HG03354 (cell line): ENCODE results near the gene PAK2.
A peak's percentile ranks its signal among the peaks of the same experiment; 100 is the strongest.
"Not testable (repeated sequence)": the region's sequence is repeated elsewhere in the genome, so short reads cannot be mapped to it uniquely, and the experiment has no call there.

Experiments used
- ATAC-seq: cut with Tn5 transposase; IDR thresholded peaks from one replicate; pipeline ENCODE4 v1.9.1; 2021; ENCODE audit warnings: mild to moderate bottlenecking; ENCODE audit not compliant: unreplicated experiment, poor library complexity, severe bottlenecking

PAK2 gene

GRCh38 chr3:196735751-196736150 lies 3.9 kb upstream of the PAK2 start:
- no peak for ATAC-seq

DNA sequence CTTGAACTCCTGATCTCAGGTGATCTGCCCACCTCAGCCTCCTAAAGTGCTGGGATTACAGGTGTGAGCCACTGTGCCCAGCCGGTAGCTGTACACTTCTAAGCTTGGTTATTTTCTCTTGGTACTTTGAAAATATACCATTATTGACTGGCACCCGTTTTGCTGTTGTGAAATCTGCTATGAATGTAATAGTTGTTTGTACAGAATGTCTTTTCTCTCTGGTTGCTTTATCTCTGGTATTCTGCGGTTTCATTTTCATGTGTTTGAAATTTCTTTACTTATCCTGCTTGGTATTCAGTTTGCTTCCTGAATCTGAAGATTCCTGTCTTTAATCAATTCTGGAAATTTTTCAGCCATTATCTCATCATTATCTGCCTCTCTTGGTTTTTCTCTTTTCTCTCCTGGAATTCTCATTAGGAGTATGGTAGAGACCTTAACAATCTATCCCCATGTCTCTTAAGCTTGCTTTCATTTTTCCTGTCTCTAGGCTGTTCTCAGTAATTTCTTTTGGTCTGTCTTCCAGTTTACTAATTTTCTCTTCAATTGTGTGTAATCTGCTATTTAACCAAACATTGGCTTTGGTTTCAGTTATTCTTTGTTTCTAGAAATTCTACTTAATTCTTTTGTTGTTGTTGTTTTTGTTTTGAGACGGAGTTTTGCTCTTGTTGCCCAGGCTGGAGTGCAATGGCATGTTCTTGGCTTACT lies 2.8 kb upstream of the PAK2 start:
- ATAC-seq: no peak

GRCh38 chr3:196737655-196738054 lies 2.0 kb upstream of the PAK2 start:
- ATAC-seq: no peak

DNA sequence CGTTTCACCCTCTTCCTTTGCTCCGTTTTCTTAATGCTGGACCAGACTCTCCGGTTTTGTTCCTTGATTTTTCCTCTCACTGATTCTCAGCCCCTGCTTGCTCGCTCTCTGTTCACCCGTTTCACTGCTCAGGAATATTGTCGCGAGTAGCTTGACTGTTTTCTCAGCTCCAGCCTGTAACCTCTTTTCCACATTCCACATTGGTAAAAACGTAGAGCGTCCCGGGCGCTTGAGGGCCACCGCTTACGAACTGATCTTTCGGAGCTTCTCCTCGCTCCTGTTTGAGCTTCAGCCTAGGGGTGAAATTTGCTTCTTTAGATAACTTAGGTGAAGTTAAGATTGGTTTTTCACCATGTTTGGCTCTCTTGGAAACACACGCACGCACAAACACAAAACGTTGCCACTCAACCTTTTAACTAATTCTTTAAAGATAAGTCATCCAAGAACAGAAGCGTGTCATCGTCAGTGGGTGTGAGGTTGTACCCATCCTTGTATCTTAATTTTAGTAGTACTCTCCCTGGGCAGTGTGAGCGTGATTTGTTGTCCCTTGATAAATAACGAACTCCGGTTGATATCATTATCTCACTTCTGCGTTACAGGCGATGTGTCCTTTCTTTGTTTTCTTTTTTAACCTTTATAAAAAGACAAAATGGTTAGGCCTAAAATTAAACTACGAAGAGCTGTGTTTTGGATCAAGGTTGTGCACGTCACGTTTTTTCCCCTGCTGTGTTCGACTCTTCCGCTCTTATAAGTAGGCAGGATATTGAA lies 1.0 kb downstream of the PAK2 start:
- peak; percentile 12 for ATAC-seq

- ATAC-seq: no peak
Observed at GRCh38 chr3:196741249-196741889, 1.7 kb downstream of the PAK2 start.

GRCh38 chr3:196743569-196743968 lies 3.9 kb downstream of the PAK2 start:
- not testable (repeated sequence) for ATAC-seq

- ATAC-seq: no peak
Observed at GRCh38 chr3:196749125-196749524, 9.5 kb downstream of the PAK2 start.

DNA sequence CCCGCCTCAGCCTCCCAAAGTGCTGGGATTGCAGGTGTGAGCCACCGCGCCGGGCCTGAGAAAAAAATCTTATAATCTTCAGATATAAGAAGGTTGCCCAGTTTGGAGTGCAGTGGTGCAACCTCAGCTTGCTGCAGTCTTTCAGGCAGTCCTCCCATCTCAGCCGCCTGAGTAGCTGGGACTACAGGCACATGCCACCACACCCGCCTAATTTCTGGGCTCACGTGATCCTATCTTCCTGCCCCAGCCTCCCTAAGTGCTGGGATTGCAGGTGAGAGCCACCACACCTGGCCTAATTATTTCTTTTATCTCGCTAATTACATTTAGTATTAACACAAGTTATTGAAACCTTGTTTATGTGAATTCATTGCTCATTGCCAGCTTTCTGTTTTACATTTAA lies 13.5 kb downstream of the PAK2 start:
- no peak for ATAC-seq

DNA sequence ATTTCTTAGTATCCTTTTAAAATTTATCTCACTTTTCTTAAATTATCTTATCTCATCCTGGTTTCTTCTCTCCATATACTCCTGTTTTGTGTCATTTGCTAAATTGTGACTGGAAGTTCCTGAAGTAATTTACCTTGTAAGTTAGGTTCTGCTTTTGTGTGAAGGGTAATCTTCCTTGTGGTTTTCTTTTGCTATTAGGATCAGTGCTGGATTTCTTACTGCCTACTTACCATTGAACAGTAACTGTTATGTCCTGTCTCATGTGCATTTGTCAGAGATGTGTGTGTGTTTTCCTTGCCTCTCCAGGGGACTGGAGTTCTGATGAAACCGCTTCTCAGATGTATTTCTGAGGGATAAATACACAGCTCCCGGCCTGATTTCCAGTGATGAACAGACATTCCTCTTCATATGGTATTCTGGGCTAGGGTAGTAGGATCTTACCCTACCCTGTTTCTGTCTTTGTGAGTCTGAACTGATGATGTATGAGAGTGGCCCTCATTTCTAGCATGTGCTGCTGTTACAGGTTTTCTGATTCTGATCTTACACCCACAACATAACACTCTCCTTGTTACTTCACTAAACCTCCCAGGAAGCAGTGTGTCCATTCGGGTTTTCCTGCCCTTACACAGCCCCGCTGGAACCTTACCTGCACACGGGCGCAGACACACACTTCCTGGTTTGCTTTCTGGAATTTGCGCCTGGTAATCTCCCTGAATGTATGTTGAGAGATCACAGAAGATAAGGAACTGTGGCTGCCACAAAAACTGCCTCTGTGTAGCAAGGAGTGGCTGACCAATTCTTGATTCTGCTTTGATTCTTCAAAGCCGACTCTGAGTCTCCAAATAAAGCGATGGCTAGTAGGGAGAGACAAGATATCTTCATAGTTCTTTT lies 14.7 kb downstream of the PAK2 start:
- no peak for ATAC-seq

DNA sequence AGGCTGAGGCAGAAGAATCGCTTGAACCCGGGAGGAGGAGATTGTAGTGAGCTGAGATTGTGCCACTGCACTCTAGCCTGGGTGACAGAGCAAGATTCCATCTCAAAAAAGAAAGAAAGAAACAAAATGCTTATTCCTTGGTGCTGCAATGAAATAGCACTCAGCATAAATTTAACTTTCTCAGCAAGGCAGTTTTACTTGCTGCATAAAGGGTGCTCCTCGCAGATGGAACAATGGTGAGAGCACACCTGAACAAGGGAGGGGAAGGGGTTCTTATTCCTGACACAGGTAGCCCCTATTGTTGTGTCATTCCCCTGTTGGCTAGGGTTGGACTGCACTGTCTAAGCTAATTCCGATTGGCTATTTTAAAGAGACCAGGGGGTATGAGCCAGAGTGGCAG lies 17.1 kb downstream of the PAK2 start:
- ATAC-seq: no peak

- ATAC-seq: no peak
Observed at GRCh38 chr3:196757876-196758739, 18.5 kb downstream of the PAK2 start.

GRCh38 chr3:196763179-196763578 lies 23.5 kb downstream of the PAK2 start:
- no peak for ATAC-seq

- ATAC-seq: no peak
Observed at GRCh38 chr3:196765454-196765853, 25.8 kb downstream of the PAK2 start.

GRCh38 chr3:196771067-196771466 lies 31.4 kb downstream of the PAK2 start:
- ATAC-seq: no peak

DNA sequence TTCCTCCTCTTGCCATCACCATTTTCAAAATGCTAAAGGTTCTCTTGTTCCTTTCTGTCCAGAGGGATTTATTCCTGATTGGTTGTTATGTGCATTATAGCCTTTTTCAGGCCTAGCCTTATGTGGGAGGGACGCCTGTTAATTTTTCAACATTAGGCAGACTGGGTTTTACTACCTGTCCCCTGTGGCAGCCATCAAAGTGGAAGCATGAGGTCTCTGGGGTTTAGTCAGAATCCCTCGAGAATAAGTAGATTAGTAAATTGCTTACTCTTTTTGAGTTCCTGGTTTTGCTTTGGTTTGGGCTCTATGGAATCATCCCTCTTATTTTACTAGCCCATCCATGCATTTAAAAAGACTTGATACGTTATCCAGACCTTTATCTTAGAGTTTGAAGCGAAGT lies 32.4 kb downstream of the PAK2 start:
- no peak for ATAC-seq

DNA sequence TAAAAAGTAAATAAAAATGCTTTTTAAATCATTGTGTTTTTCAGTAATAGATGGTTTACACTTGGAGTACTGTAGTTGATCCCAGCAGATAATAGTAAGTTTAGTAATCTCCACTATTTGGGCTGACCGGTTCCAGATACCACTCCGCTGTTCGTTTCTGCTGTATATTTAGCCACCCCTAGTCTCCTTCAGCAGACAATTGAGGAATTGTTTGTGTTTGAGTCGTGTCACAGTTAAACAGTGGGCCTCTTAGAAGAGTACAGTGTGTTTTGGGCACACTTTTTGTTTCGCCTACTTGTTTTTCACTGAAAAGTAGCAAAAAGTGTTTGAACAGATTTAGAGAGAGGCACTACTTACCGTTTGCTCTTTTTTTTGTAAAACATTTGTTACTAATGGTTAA lies 33.2 kb downstream of the PAK2 start:
- no peak for ATAC-seq

- no peak for ATAC-seq
Observed at GRCh38 chr3:196774191-196774820, 34.6 kb downstream of the PAK2 start.

DNA sequence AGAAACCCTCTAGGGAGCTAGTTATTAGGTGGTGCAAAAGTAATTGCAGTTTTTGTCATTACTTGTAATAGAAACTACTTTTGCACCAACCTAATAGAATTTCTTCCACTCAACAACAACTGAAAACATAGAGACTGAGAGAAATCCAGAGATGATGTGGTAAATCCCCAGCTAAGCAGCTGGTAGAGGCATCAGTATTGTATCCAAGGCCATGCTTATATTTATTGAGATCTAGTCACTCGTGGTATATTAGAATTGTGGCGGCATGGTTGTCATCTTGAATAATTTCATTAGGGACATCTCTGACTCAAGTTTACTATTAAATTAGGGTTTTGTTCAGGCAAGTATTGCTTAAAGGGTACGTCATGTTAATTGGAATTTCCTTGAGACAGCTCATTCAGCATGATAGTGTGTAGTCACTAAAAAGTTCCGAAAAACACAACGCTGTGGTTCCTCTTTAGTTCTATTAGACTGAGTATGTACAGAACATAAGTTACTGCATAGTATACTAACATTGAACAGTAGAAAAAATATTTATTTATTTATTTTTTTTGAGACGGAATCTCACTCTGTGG lies 35.3 kb downstream of the PAK2 start:
- ATAC-seq: no peak
